ENCODE data around the gene SCN2B.

SCN2B gene

GRCh38 chr11:118174006-118174567 is 2.4 kb downstream of the SCN2B start:
- no peak for DNase-seq

- no peak for DNase-seq
Observed at GRCh38 chr11:118172356-118172755, 4.1 kb downstream of the SCN2B start.

GRCh38 chr11:118171269-118172062 is 5.0 kb downstream of the SCN2B start:
- DNase-seq: peak; percentile 62 to 67

GRCh38 chr11:118170882-118171268 is 5.6 kb downstream of the SCN2B start:
- DNase-seq: no peak

- no peak for DNase-seq
Observed at GRCh38 chr11:118170231-118170630, 6.2 kb downstream of the SCN2B start.

DNA sequence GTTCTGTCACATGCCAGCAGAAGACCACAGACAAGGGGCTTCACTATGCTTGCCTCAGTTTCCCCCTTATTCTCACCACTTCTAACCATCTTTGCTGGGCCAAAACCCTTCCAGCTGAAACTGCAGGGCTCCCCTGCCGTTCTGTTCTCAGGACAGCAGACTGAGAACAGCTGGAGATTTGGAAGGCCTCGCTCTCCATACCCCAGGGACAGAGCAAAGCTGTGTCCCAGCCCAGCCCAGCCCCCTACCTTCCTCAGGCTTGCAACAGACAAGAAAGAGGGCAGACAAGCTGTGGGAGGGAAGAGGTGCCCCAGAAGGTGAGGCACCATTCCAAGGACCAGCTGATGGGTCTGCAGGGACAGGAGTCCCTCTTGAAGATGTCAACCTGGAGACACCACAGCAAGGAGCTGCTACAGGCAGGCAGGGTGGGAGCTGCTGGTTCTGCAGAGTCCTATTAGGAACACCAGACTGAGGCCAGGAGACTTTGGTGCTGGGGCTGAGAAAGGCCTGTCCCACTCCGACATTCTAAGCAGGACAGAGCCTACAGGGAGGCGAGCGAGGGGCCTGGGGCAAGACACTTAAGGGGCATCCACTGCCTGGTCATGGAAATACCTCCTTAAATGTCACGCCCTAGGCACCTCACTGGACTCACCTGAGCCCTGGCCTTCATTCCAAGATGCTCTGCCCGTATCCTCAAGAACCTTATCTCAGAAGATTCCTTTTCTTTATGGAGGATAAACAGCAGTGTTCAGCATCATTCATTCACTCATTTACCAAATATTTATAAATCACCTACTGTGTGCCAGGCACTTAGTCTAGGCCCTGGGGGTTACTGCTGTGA is 6.9 kb downstream of the SCN2B start:
- no peak for DNase-seq

DNA sequence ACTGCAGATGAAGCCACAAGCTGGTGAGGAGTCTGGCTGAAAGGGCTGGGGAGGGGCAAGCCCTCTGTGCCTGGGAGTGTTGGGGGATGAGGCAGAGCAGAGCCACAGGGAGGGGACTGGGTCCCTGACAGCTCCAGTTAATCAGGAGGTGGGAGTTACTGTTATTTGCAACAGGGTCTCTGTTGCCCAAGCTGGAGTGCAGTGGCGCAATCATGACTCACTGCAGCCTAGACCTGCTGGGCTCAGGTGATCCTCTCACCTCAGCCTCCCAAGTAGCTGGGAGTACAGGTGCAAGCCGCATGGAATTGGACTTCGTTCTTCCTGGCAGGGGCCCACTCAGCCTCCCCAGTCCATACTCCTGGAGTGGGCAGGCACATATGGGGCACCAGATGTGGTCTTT is 7.7 kb downstream of the SCN2B start:
- DNase-seq: no peak

DNA sequence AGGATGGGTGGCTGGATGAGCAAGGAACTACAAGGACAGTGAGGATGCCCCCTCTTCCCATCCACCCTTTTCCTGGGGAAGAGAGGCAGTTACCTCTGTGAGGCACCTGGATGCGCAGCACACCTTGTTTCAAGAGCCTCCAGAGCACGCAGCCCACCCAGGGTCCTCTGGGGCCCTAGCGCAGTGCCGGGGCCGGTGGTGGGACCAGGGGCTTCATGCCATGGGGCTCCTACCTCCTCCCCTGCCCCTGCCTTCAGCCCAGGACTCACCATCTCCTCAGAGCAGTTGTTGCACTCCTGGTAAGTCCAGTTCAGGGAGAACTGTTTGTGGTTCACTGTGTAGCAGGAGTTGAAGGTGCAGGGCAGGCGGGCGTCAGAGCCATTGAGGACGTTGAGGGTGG is 8.1 kb downstream of the SCN2B start:
- no peak for DNase-seq

DNA sequence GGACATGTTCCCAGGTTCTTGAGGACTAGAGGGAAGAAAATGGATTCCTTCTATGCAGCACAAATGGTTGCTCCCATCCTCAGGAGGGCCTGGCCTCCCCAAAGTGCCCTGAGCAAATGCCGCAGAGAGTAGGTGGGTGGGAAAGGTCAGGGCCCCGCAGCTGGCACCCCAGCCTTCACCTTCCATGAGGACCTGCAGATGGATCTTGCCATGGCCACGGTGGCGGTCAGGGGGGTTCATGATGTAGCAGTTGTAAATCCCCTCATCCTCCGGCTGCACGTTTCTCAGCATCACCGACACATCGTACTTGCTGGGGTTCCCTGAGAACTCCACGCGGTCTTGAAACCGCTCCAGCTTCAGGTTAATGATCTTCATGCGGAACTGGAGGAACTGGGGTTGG is 8.5 kb downstream of the SCN2B start:
- no peak for DNase-seq

DNA sequence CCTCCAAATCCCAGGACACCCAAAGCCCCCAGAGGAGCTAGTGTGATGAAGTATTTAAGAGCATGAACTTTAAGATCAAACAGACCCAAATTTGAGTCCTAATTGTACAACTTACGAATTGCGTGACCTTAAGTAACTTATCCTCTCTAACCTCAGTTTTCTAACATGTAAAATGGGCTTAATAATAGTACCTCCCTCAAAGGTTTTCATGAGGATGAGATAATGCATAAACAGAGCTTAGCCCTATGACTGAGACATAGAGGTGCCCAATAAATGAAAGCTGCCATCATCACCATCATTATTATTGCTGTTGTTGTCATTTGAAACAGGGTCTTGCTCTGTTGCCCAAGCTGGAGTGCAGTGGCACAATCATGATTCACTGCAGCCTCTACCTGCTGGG is 9.2 kb downstream of the SCN2B start:
- no peak for DNase-seq

- no peak for DNase-seq
Observed at GRCh38 chr11:118166641-118167040, 9.8 kb downstream of the SCN2B start.

DNA sequence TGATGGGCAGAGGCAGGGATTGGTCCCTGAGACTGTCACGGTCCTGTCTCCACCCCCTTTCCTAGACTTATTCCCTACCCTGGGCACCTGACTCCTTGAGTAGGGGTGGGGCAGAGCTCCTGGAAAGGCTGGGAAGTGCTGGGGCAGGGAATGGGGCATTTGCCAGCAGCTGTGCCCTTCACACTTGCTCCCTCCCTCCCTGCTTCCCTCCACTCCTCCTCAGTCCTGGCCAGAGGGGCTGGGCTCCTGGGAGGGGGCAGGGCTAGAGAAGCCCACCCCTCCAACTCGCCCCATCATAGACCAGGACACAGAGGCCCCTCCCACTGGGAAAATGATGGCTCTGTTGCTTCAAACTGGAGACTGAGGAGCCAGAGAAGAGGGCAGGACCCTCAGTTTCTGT is 11.6 kb downstream of the SCN2B start:
- DNase-seq: no peak

- no peak for DNase-seq
Observed at GRCh38 chr11:118163494-118163893, 12.9 kb downstream of the SCN2B start.

DNA sequence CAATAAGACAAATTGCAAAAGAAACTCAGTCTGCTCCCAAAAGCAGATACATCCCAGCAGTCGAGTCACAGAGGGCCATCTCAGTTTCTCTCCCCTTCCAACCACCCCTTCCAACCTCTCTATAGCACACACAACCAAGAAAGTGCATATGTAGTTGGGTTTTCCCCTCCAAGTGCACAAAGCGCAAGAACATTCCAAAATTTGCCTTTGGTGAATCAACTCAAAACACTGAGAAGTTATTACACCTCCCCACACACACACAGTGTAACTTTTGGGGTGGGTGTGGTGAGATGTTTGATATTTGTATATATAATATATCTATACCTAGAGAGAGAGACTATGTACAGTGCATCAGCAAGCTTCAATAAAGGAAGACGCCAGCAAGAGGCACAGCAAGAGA is 13.6 kb downstream of the SCN2B start:
- no peak for DNase-seq

GRCh38 chr11:118161786-118162185 is 14.7 kb downstream of the SCN2B start:
- no peak for DNase-seq

DNA sequence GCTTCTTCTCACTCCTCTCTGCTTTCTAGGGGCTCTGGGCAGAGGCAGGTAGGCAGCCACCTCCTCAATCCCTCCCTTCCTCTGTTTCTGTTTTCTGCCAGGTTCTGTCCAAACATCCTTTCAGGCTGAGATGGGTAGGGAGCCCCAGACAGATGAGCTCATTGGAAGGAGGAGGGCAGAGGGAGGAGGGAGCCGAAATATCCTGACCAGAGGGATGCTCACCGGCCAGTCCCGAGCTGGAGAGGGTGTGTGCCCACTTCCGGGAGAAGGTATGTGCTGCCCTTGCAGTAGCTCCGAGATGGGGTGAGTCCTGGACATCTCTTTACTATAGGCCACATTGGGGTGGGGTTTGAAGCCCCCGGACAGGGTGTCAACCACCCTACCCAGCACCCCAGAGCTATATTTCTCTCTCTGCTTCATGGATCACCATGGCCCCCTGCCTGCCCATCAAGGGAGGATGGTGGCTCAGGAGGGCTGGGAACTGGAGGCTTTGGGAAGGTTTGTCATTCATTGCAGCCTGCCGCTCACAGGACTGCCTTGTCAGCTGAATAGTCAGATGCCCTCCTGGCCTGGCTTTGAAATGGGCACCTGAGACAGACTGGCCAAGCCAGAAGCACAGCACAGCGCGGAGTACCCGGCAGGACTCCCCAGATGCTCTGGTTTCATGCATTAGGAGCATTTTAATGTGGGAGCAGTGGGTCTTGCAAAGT is 19.1 kb downstream of the SCN2B start:
- no peak for DNase-seq

DNA sequence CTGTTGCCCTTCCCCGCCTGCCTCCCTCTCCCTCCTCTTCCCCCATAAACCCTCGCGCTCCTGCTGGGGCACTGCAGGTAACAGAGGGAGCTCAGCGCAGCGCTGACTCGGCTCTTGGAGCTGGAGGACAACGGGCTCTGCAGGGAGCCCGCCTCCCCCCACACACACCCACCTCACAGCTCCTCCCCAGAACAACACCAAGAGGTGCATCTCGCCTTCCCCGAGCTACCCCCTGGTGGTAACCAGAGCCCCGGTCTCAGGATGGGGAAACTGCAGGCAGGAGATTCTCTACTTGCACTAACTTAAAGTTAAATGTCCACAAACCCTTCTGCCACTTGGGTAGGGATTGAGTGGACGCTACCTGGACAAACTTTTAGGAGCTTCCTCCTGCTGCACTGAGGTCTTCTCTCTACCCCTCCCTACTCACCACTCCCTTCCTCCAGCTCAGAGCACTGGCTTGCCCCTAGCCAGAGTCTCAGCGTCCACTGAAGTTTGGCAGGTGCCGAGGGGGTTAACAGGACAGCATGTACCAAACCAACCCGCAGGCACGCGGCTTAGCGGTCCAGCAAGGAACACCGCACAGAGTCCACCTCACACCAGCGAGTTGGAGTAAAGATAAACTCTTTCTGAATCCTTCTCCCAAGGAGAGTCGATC is 19.8 kb downstream of the SCN2B start:
- DNase-seq: no peak

GRCh38 chr11:118155776-118156530 is 20.5 kb downstream of the SCN2B start:
- no peak for DNase-seq

GRCh38 chr11:118154641-118155040 is 21.8 kb downstream of the SCN2B start:
- no peak for DNase-seq

GRCh38 chr11:118153976-118154375 is 22.5 kb downstream of the SCN2B start:
- no peak for DNase-seq

- no peak for DNase-seq
Observed at GRCh38 chr11:118153516-118153915, 22.9 kb downstream of the SCN2B start.
